ENCODE measurements around the gene CASK. TPM values are rescaled to one million over a fixed set of nuclear protein-coding genes. Genes with fewer than 3 reads are reported as not detected.

The CASK gene
- polyA plus RNA-seq, 1 donor from 2014 or later: 58.3 TPM

GRCh38 chrX:41922431-41923151, 763 bp downstream of the CASK start:
- no peaks in the 10 kb centered on the region for H3K36me3 ChIP-seq (ENCODE audit: insufficient read depth, low read length)
- H4K20me1 ChIP-seq (ENCODE audit: insufficient read depth): no peaks in the 10 kb centered on the region
- TF ChIP-seq SMC3 (conservative IDR thresholded peaks at IDR 0.05; ENCODE audit: poor library complexity) (no peak), POLR2AphosphoS5 (IDR thresholded peaks at IDR 0.05) (peak; percentile 6), RAD21 (conservative IDR thresholded peaks at IDR 0.05) (no peak), REST (IDR thresholded peaks at IDR 0.05; ENCODE audit: borderline replicate concordance) (no peak), EZH2 (IDR thresholded peaks at IDR 0.05; ENCODE audit: borderline replicate concordance, insufficient read depth, low read length, poor library complexity, severe bottlenecking) (no peak), TAF1 (IDR thresholded peaks at IDR 0.05; ENCODE audit: low read depth) (peak; percentile 24), MXI1 (conservative IDR thresholded peaks at IDR 0.05; ENCODE audit: poor library complexity, severe bottlenecking) (no peak), EP300 (conservative IDR thresholded peaks at IDR 0.05; ENCODE audit: poor library complexity, severe bottlenecking) (no peak), CTCF (IDR thresholded peaks at IDR 0.05; ENCODE audit: poor library complexity, severe bottlenecking) (no peak)
- H3K9me2 ChIP-seq (ENCODE audit: insufficient read depth, low read length): no peaks in the 10 kb centered on the region
- H3K27me3 ChIP-seq (ENCODE audit: insufficient read depth, low read depth, low read length): no peaks in the 10 kb centered on the region
- H3F3A ChIP-seq (ENCODE audit: insufficient read depth, low read length, poor library complexity, severe bottlenecking): no peaks in the 10 kb centered on the region
- H3K4me3 ChIP-seq (ENCODE audit: low read length): peak overlapping the region; percentile 82
- peak overlapping the region; percentile 85 for H3K9ac ChIP-seq (ENCODE audit: low read length)
- H3K27ac ChIP-seq (ENCODE audit: low read length): peak overlapping the region; percentile 90
- H3K9me3 ChIP-seq (ENCODE audit: low read length): no peaks in the 10 kb centered on the region
- H3K79me2 ChIP-seq (replicated peaks; ENCODE audit: insufficient read depth, low read length): peaks cover 48% of the 10 kb centered on the region
- H3K4me2 ChIP-seq (ENCODE audit: low read length): no peak overlapping the region
- peak overlapping the region; percentile 2 for H2AFZ ChIP-seq (ENCODE audit: low read depth, low read length)

GRCh38 chrX:41921492-41922430, 1.6 kb downstream of the CASK start:
- Histone ChIP-seq H3K4me3 (ENCODE audit: low read length) (peak overlapping the region; percentile 82), H3K27ac (ENCODE audit: low read length) (peak overlapping the region; percentile 90)

More at GRCh38 chrX:41921492-41922430, 1.6 kb downstream of the CASK start:
- Histone ChIP-seq H4K20me1 (ENCODE audit: insufficient read depth) (no peaks in the 10 kb centered on the region), H3K9ac (ENCODE audit: low read length) (peak overlapping the region; percentile 85), H3K79me2 (replicated peaks; ENCODE audit: insufficient read depth, low read length) (peaks cover 55% of the 10 kb centered on the region), H3K9me3 (ENCODE audit: low read length) (no peaks in the 10 kb centered on the region), H3K36me3 (ENCODE audit: insufficient read depth, low read length) (no peaks in the 10 kb centered on the region), H3F3A (ENCODE audit: insufficient read depth, low read length, poor library complexity, severe bottlenecking) (no peaks in the 10 kb centered on the region), H3K9me2 (ENCODE audit: insufficient read depth, low read length) (no peaks in the 10 kb centered on the region), H3K4me2 (ENCODE audit: low read length) (peak overlapping the region; percentile 35), H2AFZ (ENCODE audit: low read depth, low read length) (no peak overlapping the region), H3K27me3 (ENCODE audit: insufficient read depth, low read depth, low read length) (no peaks in the 10 kb centered on the region)
- TF ChIP-seq POLR2AphosphoS5 (IDR thresholded peaks at IDR 0.05) (no peak), REST (IDR thresholded peaks at IDR 0.05; ENCODE audit: borderline replicate concordance) (no peak), SMC3 (conservative IDR thresholded peaks at IDR 0.05; ENCODE audit: poor library complexity) (no peak), EP300 (conservative IDR thresholded peaks at IDR 0.05; ENCODE audit: poor library complexity, severe bottlenecking) (no peak), EZH2 (IDR thresholded peaks at IDR 0.05; ENCODE audit: borderline replicate concordance, insufficient read depth, low read length, poor library complexity, severe bottlenecking) (no peak), CTCF (IDR thresholded peaks at IDR 0.05; ENCODE audit: poor library complexity, severe bottlenecking) (no peak), RAD21 (conservative IDR thresholded peaks at IDR 0.05) (no peak), MXI1 (conservative IDR thresholded peaks at IDR 0.05; ENCODE audit: poor library complexity, severe bottlenecking) (no peak), TAF1 (IDR thresholded peaks at IDR 0.05; ENCODE audit: low read depth) (no peak)
